Spleen (tissue), 11 donors: ENCODE measurements around the gene ZBTB5. TPM values are rescaled to one million over a fixed set of nuclear protein-coding genes. Genes with fewer than 3 reads are reported as not detected.
"Not testable (repeated sequence)": the region's sequence is repeated elsewhere in the genome, so short reads cannot be mapped to it uniquely, and the experiment has no call there.

Source experiments
- DNase-seq: peaks from one replicate; pipeline ENCODE4 v3.0.0-alpha.2; 2020
- H3K27ac ChIP-seq, 8 donors: fragments of 200-600 bp; sonication (generic) in 7 of 8; 1 replicate in 4 of 8; 2 replicates in 4 of 8; pipeline versions ENCODE4 v1.5.0 to v1.8.0; 2016 to 2021; ENCODE audit warnings: inconsistent platforms in 4 of 8, mild to moderate bottlenecking in 4 of 8, moderate library complexity in 1 of 8
- H3K27me3 ChIP-seq, 7 donors: fragments of 200-600 bp; sonication (generic) in 6 of 7; replicated peaks in 1 of 7; 1 replicate in 4 of 7; 2 replicates in 3 of 7; pipeline versions ENCODE4 v1.5.0 to v1.8.0; 2016 to 2021; ENCODE audit warnings: inconsistent platforms in 3 of 7, mild to moderate bottlenecking in 1 of 7
- H3K36me3 ChIP-seq, 6 donors: fragments of 200-600 bp; sonication (generic) in 5 of 6; 1 replicate in 4 of 6; 2 replicates in 2 of 6; pipeline versions ENCODE4 v1.5.0 to v1.8.0; 2016 to 2021; ENCODE audit warnings: inconsistent platforms in 2 of 6
- H3K4me1 ChIP-seq, 6 donors: fragments of 200-600 bp; sonication (generic) in 5 of 6; 1 replicate in 3 of 6; 2 replicates in 3 of 6; pipeline versions ENCODE4 v1.5.0 to v1.8.0; 2016 to 2021; ENCODE audit warnings: inconsistent platforms in 3 of 6
- H3K4me3 ChIP-seq, 8 donors: fragments of 200-600 bp; sonication (generic) in 7 of 8; 1 replicate in 4 of 8; 2 replicates in 4 of 8; pipeline versions ENCODE4 v1.5.0 to v1.8.0; 2016 to 2021; ENCODE audit warnings: inconsistent platforms in 4 of 8, mild to moderate bottlenecking in 4 of 8, moderate library complexity in 2 of 8
- H3K9me3 ChIP-seq, 8 donors: fragments of 200-600 bp; sonication (generic) in 7 of 8; 1 replicate in 4 of 8; 2 replicates in 4 of 8; pipeline versions ENCODE4 v1.5.0 to v1.8.0; 2016 to 2021; ENCODE audit warnings: inconsistent platforms in 4 of 8
- POLR2A ChIP-seq, 3 donors: fragments of 450-650 bp; IDR thresholded peaks; one replicate each; pipeline ENCODE4 v1.5.1; 2017; ENCODE audit warnings: antibody characterized with exemption in 3 of 3, mild to moderate bottlenecking in 1 of 3
- POLR2AphosphoS5 ChIP-seq, 3 donors: sonication (generic); formaldehyde crosslinking; IDR thresholded peaks; one replicate each; pipeline ENCODE4 v1.5.1; 2017; ENCODE audit warnings: antibody characterized with exemption in 3 of 3
- WGBS, 5 donors: extraction: QIAGEN DNeasy Blood & Tissue Kit in 3 of 5; methylation state at CpG; one replicate each; pipeline versions ENCODE4 v1.1.5 to v1.1.7; 2013 to 2018; 5-methylcytosine and 5-hydroxymethylcytosine counted together
- intact Hi-C: fragments of 100-400 bp; cut with DNase I; formaldehyde crosslinking; loops from one replicate; pipeline ENCODE4 v1.15.0; 2023; ENCODE audit warnings: low total_unique reads
- polyA plus RNA-seq, 3 donors: library from polyadenylated mRNA; stranded (reverse); fragments of 200-250 nt; gene quantifications; one replicate each; pipeline ENCODE4 v1.2.1, GENCODE V29; 2013
- total RNA-seq, 7 donors: library from RNA; depleted of rRNA in 3 of 7; stranded (reverse); fragments of >200 nt in 3 of 7; fragmentation: NEBNext Ultra II Directional in 4 of 7; extraction: Animal tissue kit (Norgen Biotek cat#: 25700) in 4 of 7; gene quantifications; one replicate each; pipeline versions ENCODE4 v1.1.0 to v1.2.1, GENCODE V29; 2016 to 2021
- TF ChIP-seq, protein P1 (sequence below), 11 experiments: fragments of 200-600 bp in 7 of 11; fragments of 450-650 bp in 4 of 11; sonication (generic) in 4 of 11; IDR thresholded peaks in 8 of 11; conservative IDR thresholded peaks in 3 of 11; 1 replicate in 7 of 11; 2 replicates in 4 of 11; pipeline versions ENCODE4 v1.4.0 to v1.8.0; 2016 to 2021; ENCODE audit warnings: antibody characterized with exemption in 11 of 11, inconsistent platforms in 4 of 11, mild to moderate bottlenecking in 1 of 11
- donor health status: healthy with polysubstance abuse.
- donor health status: DM: no; HTN: no; CAD: no; lungs with moderate emphysema.
- donor health status: DM: no; HTN: no; CAD: no.
- donor health status: Bipolar disorder and iron deficiency.
- donor health status: healthy.
- donor health status: DM: no; HTN: no; CAD: no.
- donor health status: DM: yes; HTN: yes; CAD: no.

ZBTB5 gene
- total and polyA plus RNA-seq, 10 donors = 4.7 to 15.1 (median 11.5) TPM

DNA sequence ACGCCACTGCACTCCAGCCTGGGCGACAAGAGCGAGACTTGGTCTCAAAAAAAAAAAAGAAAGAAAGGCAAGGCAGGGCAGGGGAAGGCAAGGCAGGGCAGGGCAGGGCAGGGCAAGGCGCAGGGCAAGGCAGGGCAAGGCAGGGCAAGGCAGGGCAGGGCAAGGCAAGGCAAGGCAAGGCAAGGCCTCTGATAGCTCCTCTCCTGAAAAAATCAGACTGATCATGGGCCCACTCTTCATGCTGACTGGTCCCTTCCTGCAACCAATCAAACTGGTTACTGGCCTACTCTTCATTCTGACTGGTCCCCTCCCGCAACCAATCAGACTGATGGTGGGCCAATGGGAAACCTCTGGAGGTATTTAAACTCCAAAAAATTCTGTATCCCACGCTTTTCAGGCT is 3.4 kb upstream of the ZBTB5 start:
- Histone ChIP-seq H3K9me3 (peaks cover 0 to 1% (median 0%) of the 10 kb centered on the region in 8 donors), H3K27me3 (no peaks in the 10 kb centered on the region), H3K27ac (no peak overlapping the region), H3K4me1 (peaks cover 14 to 38% (median 19%) of the 10 kb centered on the region in 6 donors), H3K4me3 (no peak overlapping the region), H3K36me3 (no peaks in the 10 kb centered on the region)
- intact Hi-C loops = no loop called here
- no peak for TF ChIP-seq POLR2AphosphoS5 (IDR thresholded peaks at IDR 0.05)
- TF ChIP-seq, protein P1, sequence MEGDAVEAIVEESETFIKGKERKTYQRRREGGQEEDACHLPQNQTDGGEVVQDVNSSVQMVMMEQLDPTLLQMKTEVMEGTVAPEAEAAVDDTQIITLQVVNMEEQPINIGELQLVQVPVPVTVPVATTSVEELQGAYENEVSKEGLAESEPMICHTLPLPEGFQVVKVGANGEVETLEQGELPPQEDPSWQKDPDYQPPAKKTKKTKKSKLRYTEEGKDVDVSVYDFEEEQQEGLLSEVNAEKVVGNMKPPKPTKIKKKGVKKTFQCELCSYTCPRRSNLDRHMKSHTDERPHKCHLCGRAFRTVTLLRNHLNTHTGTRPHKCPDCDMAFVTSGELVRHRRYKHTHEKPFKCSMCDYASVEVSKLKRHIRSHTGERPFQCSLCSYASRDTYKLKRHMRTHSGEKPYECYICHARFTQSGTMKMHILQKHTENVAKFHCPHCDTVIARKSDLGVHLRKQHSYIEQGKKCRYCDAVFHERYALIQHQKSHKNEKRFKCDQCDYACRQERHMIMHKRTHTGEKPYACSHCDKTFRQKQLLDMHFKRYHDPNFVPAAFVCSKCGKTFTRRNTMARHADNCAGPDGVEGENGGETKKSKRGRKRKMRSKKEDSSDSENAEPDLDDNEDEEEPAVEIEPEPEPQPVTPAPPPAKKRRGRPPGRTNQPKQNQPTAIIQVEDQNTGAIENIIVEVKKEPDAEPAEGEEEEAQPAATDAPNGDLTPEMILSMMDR (IDR thresholded peaks at IDR 0.05 in 8 of 11, conservative IDR thresholded peaks at IDR 0.05 in 3 of 11) = no peak
- no peak for TF ChIP-seq POLR2A (IDR thresholded peaks at IDR 0.05)
- no peak for DNase-seq
- 94 to 98% (median 97%) methylated on average over 6 of the region's 6 CpGs for WGBS, 5 donors

DNA sequence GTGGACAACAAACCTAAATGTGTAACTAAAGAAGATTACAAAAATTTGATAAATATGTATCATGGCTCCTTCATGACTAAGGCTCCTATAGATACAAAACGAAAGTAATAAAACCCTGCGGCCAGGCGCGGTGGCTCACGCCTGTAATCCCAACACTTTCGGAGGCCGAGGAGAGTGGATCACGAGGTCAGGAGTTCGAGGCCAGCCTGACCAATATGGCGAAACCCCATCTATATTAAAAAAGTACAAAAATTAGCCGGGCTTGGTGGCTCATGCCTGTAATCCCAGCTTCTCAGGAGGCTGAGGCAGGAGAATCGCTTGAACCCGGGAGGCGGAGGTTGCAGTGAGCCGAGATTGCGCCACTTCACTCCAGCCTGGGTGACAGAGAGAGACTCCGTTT is 2.3 kb upstream of the ZBTB5 start:
- intact Hi-C loops = not testable (repeated sequence)

DNA sequence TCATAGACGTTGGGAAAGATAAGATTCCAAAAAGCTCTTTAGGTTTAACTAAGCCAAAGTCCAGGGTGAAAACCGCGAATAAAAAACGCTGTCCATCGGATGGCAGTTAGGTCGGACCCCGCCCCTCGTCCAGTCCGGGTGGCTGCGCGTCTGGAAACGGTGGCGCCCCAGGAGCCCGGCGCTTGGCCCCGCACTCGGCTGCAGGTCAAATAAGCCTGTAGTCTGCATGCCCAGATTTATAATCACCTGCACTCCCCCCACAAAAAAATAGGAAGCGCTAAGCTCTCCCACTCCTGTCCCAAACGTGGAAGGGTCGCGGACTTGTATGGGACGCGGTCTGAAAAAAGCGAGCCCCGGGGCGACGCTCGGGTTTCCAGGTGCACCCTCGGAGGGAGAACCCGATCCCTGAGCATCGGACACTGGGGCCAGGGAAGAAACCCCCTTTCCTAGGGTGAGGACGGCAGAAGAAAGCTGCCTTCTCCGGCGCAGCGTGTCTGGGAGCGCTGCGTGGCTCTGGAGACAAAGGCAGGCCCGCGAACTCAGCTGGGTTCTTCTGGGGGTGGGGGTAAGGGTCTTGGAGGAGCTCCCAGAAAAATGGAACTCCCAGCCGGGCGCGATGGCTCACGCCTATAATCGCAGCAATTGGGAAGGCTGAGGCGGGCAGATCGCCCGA is 923 bp upstream of the ZBTB5 start:
- TF ChIP-seq POLR2A (IDR thresholded peaks at IDR 0.05) (peak in 1 of 3 donors; percentile 65), POLR2AphosphoS5 (IDR thresholded peaks at IDR 0.05) (peak in 2 of 3 donors; percentile 5 to 63)
- TF ChIP-seq, protein P1 (IDR thresholded peaks at IDR 0.05 in 8 of 11, conservative IDR thresholded peaks at IDR 0.05 in 3 of 11) = no peak
- H3K36me3 ChIP-seq = no peaks in the 10 kb centered on the region
- H3K27me3 ChIP-seq = no peaks in the 10 kb centered on the region
- no peaks in the 10 kb centered on the region for H3K9me3 ChIP-seq
- 0% methylated on average over 37 to 47 of the region's 47 CpGs for WGBS, 5 donors
- H3K27ac ChIP-seq = peak overlapping the region; percentile 91 to 99 (median 96)
- DNase-seq = peak; percentile 92
- peak overlapping the region; percentile 67 to 92 (median 79) for H3K4me3 ChIP-seq
- H3K4me1 ChIP-seq = peaks cover 20 to 47% (median 41%) of the 10 kb centered on the region in 6 donors
- intact Hi-C loops = no loop called here

More for the DNA sequence above, 2.3 kb upstream of the ZBTB5 start:
- H3K36me3 ChIP-seq, H3K27ac ChIP-seq, H3K27me3 ChIP-seq, H3K9me3 ChIP-seq, H3K4me3 ChIP-seq, DNase-seq: not testable (repeated sequence)
- 93 to 97% (median 95%) methylated on average over 17 of the region's 17 CpGs for whole genome bisulfite sequencing, 5 donors
- H3K4me1 ChIP-seq = peaks cover 20 to 47% (median 30%) of the 10 kb centered on the region in 6 donors

- Histone ChIP-seq H3K27me3 (no peaks in the 10 kb centered on the region), H3K4me1 (peaks cover 20 to 60% (median 42%) of the 10 kb centered on the region in 6 donors), H3K36me3 (no peaks in the 10 kb centered on the region), H3K4me3 (peak overlapping the region; percentile 67 to 92 (median 79)), H3K9me3 (no peaks in the 10 kb centered on the region), H3K27ac (peak overlapping the region; percentile 91 to 99 (median 96))
- peak; percentile 96 for DNase-seq
- 0 to 2% (median 0%) methylated on average over 15 to 47 of the region's 47 CpGs for WGBS, 5 donors
- intact Hi-C loops = no loop called here
- TF ChIP-seq, protein P1 (IDR thresholded peaks at IDR 0.05 in 8 of 11, conservative IDR thresholded peaks at IDR 0.05 in 3 of 11) = peak in 1 of 11 experiments; percentile 19
- TF ChIP-seq POLR2AphosphoS5 (IDR thresholded peaks at IDR 0.05) (peak; percentile 39 to 91 (median 86)), POLR2A (IDR thresholded peaks at IDR 0.05) (peak in 1 of 3 donors; percentile 8)
Measured at GRCh38 chr9:37464426-37465248, 613 bp downstream of the ZBTB5 start.
